Epithelial cell of esophagus (primary cell): Measurements from ENCODE around the gene GRAMD4.

Experiments used
- DNase-seq: peaks from one replicate; pipeline ENCODE4 v3.0.0; 2010; ENCODE audit warnings: low read depth
- H3K4me3 ChIP-seq: 2 replicates; pipeline ENCODE4 v1.5.1; 2011; ENCODE audit warnings: mild to moderate bottlenecking, low read length, control low read depth
- CTCF ChIP-seq: IDR thresholded peaks from 2 replicates; pipeline ENCODE4 v1.5.1; 2011; ENCODE audit warnings: low read depth, mild to moderate bottlenecking, low read length, control low read depth, inconsistent platforms; ENCODE audit not compliant: insufficient read depth; ENCODE audit errors: missing control alignments

Gene GRAMD4

GRCh38 chr22:46619830-46620501 is at the start of gene GRAMD4:
Gene GRAMD4, plus strand, starts transcription at chr22:46620386. Its CDS starts 6,414 bp downstream, at chr22:46626800.
- no peak within 1 kb of the TSS for H3K4me3 ChIP-seq
- DNase-seq, result no peak
- TF ChIP-seq CTCF, result no peak

- no peak for TF ChIP-seq CTCF
- DNase-seq, result no peak
- H3K4me3 ChIP-seq, result no peak overlapping the region
These were observed 48.4 kb upstream of the GRAMD4 start for GRCh38 chr22:46571642-46572250.

- H3K4me3 ChIP-seq, result no peak overlapping the region
- TF ChIP-seq CTCF, result no peak
- DNase-seq, result no peak
These were observed 47.0 kb upstream of the GRAMD4 start for GRCh38 chr22:46572911-46573780.

- H3K4me3 ChIP-seq, result no peak overlapping the region
- no peak for DNase-seq
- no peak for TF ChIP-seq CTCF
These were observed 46.3 kb upstream of the GRAMD4 start for GRCh38 chr22:46573781-46574437.

GRCh38 chr22:46574438-46574992 is 45.7 kb upstream of the GRAMD4 start:
- H3K4me3 ChIP-seq, result no peak overlapping the region
- TF ChIP-seq CTCF, result no peak
- DNase-seq, result no peak
